ENCODE results near the gene HS6ST3. TPM values are rescaled to one million over a fixed set of nuclear protein-coding genes. Genes with fewer than 3 reads are reported as not detected.
"Not testable (repeated sequence)": the region's sequence is repeated elsewhere in the genome, so short reads cannot be mapped to it uniquely, and the experiment has no call there.

Gene HS6ST3
- total RNA-seq, 1 donor from 2014 or later: not detected

DNA sequence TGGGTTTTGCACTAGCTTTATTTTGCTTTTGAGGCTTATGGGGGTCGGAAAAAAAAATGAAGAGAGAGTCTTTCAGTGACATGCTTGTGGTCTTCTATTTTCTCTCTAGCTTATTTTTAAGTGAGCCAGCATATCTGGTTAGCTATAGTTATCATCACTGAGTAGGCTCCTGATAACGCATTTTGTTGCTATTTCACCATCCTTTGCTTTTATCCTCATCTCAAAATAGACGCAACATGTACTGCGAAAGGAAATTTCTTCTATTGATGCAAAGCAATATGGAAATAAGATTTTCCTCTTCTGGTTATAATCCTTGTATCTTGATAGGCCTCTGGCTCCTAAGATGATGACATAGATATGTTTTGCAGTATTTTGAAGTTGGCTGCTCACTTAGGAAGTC, 630.5 kb downstream of the HS6ST3 start:
- DNase-seq (ENCODE audit: low read depth in 2 of 2): no peak

DNA sequence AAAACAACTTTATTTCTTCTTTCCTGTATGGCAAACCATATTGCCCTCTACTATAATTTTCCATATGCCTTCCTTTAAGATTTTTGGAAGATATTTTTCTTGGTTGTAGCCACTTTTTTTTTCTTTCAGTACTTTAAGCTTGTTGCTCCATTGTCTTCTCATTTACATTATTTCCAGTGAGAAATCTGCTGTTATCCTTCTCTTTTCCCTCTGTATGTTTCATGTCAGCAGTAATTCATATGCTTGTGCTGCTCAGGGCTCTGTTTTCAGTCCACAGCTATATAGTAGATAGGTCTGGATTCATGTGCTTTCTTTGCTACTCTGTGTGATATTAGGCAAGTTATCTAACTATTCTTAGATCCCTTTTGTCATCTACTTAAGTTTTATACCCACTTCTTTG, 636.7 kb downstream of the HS6ST3 start:
- DNase-seq (ENCODE audit: low read depth in 2 of 2): no peak

DNA sequence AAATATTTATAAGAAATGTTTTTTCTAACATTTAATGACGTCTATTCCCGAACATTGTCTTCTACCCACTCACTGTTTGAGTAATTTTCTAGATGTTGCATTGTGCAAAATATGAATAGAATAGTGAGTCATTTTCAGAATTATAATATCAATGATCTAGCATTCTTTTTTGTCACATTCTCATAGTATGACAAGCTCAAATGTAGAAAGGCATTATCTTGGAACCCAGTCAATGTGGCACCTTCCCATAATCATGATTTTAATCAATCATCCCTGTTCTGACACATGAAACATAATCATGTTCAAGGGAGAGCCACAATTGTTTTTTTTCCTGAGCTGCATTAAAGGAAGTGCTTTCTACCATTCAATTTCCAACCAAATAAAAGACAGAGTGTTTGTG, 638.6 kb downstream of the HS6ST3 start:
- peak in 1 of 2 donors; percentile 4 for DNase-seq (ENCODE audit: low read depth in 2 of 2)

DNA sequence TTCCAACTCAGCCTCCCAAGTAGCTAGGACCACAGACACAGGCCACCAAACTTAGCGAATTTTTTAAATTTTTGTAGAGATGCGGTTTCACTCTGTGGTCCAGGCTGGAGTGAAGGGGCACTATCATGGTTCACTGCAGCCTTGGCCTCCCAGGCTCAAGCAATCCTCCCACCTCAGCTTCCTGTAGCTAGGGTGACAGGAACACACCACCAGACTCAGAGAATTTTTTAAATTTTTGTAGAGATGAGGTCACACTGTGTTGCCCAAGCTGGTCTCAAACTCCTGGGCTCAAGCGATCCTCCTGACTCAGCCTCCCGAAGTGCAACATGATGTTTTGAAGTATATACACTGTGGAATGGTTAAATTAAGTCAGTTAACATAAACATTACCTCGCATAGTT, 640.8 kb downstream of the HS6ST3 start:
- DNase-seq (ENCODE audit: low read depth in 2 of 2): no peak

DNA sequence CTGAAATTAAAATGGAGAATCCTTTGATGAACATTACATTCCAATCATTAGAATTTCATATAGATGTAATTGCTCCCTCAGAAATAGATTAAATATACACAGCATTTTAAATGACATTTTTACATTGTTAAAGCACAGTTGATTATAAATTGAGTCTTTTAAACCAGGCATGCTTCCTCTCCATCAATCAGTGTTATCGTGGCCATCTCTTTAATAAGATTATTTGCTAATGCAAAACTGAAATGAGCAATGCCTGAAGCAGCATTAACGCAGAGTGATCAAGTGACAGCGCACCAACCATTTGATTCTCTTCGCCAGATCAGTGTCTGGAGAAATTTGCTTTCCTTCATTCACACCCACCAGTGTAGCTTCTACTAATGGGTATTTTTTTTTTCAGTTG, 644.6 kb downstream of the HS6ST3 start:
- DNase-seq (ENCODE audit: low read depth in 2 of 2): no peak

DNA sequence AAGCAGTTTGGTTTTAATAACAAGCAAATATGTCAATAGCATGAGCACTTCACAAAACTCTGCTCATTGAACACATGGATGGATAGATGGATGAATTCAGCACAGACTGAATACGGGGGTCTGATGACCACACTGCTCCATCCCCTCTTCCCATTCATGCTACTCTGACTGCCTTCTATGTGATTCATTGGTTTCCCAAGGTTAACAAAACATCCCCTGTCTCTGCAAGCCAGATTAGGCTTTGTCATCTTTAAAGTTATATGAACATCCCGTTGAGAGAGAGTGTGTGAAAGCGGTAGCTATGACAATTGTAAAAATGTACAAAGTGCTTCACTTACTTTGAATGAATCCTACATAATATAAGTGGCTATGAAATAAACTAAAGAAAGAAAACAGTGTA, 651.9 kb downstream of the HS6ST3 start:
- no peak for DNase-seq (ENCODE audit: low read depth in 2 of 2)

DNA sequence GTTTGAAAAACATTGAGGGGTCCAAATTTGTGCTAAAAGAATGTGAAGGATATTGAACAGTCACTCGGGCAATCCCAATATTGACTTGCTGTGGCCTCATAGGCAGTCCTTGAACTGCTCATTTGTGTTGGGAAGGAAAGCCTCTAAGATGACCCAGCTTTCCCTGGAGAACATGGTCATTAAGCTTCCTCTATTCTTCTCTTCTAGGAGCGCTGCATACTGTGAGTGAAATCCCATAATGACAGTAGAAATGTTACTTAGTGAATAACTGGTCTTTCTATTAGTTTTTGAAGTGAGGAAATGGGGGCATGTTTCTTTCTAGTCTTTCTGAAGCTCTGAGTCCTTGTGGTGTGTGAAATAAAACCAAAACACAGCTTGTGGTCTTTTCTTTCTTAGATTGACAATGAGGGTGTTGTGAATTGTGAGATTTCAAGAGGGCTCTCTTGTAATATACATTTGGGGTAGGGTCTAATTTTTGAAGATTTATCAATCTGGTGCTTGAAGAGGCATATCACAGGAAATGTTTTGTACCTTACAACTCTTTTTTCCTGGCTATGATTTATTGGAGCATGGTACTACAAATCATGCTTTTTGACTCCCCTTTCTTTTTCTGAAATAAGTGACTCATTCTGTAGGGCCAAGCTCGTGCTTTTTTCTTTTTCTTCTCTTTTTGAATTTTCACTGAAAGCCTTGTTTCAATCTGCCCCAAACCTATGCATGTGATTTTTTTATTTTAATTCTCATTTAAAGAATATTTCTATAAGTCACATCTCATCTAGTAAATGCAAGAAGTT, 653.6 kb downstream of the HS6ST3 start:
- no peak for DNase-seq (ENCODE audit: low read depth in 2 of 2)

DNA sequence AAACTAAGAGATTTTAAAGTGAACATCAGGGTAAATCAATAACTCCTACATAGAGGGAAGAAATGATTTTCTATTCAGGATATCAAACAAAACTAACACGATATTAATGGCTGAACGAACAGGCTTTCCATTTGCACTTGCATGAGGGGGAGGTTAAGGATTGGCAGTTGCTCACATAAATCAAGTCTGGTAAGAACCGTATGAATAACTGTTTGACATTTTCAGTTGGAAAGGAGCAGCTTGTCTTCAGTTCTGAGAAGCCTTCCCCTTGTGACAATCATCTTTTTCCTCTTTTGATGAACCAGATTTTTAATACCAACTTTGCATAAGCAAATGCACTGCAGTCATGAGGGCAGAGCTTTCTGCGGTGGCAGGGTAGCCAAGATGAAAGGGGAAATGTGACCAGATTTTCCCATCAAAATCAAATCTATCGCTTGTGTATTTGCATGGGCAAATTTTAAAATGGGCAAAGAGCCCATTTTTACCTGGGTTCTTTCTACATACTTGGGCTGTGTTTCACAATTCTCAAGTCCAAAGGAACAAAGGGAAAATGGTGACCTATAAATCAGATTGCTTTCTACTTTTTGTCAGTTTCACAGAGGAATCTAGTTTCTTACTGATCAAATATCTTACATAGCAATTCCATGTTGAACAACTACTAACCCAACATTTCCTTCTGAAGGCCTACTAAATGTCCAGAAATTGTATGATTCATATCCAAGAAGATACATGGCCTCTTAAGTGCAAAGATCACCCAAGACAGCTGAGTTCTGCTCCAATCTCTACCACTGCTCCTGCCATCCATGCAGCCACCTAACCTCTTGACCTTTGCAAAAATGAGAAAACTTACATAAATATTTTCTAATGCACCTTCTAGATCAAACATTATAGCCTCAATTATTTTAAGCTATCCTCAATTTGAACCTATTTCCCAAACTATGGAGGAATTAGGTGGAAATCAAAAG, 654.7 kb downstream of the HS6ST3 start:
- DNase-seq (ENCODE audit: low read depth in 2 of 2): no peak

DNA sequence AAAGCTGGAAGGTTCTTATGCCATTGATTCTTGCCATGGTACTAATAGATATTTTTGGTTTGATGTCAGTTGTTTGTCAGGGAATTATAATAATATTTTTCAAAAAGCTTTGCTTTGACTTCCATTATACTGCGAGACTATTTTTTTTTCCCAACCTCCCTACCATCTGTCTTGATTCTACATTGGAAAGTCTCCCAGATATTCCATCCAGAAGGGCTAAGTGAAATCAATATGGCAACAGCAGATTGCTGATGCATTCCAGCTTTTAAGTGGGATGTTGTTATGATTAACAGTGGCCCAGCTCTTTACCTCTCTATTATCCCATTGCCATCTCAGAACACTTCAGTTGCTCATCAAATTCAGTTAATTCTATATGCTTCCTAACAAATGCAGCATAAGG, 657.0 kb downstream of the HS6ST3 start:
- no peak for DNase-seq (ENCODE audit: low read depth in 2 of 2)

DNA sequence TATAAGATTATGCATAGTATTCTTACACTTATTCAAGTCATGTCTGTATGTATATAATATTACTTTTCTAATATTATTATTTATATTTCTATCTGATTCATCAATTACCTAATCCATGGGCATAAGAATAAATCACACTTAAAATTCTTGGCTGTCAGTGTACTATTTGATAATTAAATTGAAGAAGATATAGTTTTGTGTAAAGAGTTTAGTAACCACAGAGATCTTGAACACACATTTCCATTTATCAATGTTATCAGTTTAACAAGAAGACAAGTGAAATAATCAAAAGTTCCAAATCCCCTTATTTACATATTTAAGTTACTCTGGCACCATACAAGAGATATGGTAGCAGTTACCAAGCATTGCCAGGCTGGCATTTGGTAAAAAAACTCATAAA, 659.9 kb downstream of the HS6ST3 start:
- no peak for DNase-seq (ENCODE audit: low read depth in 2 of 2)

DNA sequence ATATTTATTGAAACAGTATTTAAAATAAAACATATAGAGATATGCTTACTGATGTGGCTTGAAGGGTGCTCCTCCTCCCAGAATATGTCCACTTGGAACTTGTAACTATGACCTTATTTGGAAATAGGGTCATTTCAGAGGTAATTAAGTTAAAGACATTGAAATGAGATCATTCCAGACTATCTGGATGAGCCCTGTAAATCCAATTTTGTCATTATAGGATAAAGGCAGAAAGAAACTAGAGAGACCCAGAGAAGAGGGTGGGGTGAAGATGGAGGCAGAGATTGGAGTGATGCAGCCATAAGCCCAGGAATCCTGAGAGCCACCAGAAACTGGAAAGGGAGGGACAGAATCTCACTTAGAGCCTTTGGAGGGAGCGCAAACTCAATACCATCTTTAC, 661.2 kb downstream of the HS6ST3 start:
- no peak for DNase-seq (ENCODE audit: low read depth in 2 of 2)

DNA sequence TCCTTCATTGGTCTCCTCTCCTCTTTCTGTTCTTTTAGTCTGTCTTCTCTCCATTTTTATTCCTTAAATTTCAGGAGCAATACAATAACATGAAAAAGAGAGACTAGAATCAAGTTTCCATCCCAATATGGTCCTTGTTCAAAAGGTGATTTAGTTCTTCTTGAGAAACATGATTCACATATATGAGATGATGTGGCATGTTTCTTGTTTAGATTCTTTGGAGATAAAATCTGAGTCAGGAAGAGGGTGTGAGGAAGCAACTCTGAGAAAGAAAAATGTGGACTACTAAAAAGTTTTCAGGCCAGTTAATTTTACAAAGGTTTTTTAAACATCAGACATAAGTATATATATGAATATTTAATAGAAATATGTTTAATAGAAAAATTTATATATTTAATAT, 673.0 kb downstream of the HS6ST3 start:
- DNase-seq (ENCODE audit: low read depth in 2 of 2): peak in 1 of 2 donors; percentile 4

DNA sequence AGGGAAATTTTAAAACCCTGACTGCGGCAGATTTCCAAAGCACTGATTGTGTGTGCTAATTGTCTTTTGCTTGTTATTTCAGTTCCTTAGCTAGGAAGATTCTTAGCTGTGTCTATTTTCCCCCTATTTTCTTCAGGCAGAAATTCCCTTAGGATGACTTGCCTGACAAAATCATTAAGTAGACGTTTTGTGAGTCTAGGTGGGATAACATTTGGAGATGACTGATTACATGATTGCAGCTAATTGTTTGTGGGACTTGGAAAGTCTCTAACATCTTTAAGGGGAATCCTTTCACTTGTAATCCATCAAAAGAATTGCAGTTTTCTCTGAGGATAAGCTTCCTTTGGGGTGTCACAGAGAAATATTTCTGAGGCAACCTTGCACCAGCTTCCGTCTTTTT, 676.4 kb downstream of the HS6ST3 start:
- no peak for DNase-seq (ENCODE audit: low read depth in 2 of 2)

DNA sequence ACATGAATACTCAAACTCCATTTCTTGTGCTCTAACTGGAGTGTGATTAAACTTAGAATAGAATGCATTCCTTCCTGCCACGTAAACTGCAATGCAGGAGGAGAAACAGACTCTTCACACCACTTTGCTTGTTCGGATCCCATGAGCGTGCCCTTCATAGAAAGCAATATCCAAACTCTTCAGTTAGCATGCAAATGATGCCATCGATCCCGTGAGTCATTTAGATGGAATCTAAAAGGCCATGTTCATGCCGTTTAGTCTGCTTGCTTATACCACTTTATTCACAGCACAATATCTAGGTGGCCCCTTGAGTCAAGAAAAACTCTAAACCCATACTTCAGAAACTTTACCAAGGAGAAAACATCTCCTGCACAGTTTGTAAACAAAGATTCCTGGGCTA, 678.6 kb downstream of the HS6ST3 start:
- DNase-seq (ENCODE audit: low read depth in 2 of 2): no peak

DNA sequence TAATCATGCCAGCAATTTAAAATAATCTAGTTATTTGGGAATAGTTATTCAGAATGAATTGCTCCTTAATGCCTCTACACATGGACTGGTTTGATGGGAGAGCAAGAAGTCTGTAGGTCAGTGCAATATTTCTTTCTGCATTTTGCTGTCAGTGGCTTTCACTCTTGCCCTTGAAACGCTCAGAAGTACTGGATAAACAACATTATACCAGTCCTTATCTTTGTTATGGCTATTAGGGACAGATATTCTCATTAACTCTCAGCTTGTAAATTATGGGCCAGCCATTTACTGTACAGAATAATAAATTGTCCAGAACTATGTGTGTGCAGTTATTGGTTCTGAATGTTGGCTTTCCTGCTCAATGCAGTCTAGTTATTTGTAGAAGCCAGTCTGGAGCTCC, 680.0 kb downstream of the HS6ST3 start:
- no peak for DNase-seq (ENCODE audit: low read depth in 2 of 2)

DNA sequence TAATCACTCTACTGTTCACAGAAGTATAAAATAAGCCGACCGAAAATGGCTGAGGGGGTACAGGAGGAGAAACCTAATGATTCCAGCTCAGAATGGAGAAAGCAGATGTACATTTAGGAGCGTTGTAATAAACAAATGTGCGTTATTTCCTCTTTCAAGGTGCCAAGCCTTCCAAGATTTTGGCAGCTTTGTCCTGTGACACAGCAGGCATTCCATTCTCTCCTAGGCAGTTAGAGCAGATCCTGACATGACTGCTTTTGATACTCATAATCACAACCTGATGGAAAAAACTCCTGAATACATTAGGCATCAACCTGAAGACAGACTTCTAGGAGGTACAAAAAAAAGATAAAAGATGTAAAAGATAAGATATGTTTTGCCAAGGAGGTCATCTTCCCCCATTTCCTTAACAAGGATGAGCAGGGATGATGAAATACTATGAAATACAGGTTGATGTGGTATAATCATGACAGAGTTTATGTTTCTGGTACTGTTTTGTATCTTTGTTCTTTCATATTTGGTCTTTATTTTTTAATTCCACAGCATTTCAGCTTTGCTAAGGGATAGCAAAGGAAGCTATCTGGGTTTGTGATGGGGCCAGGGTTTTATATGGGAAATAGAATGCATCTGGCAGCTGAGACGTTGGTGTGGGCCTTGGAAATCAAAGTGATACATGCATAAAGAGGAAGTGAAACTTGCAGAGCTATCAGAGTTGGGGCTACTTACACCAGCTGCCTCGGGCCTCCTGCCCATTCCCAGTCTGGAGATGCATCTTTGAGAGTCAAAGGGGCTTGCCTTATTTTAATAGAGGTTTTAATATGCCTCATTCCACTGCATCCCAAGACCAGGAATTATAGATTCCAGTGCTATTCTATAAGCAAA, 681.8 kb downstream of the HS6ST3 start:
- no peak for DNase-seq (ENCODE audit: low read depth in 2 of 2)

DNA sequence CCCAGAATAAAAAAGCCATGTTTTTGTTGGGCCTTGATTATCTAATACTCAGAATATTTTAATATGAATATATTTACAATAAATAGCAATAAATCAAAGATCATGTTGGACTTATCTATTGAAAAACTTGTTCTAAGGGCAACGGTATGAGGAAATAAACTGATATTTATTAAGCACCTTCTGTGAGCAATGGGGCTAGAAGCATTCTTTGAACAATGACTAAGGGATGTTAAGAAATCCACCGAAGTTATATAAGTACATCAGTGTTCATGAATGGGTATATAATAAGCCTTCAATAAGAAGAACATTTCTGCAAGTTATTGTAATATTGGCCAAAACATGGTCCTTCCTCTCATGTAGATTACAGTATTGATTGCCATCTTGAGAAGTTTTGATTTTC, 682.5 kb downstream of the HS6ST3 start:
- no peak for DNase-seq (ENCODE audit: low read depth in 2 of 2)

DNA sequence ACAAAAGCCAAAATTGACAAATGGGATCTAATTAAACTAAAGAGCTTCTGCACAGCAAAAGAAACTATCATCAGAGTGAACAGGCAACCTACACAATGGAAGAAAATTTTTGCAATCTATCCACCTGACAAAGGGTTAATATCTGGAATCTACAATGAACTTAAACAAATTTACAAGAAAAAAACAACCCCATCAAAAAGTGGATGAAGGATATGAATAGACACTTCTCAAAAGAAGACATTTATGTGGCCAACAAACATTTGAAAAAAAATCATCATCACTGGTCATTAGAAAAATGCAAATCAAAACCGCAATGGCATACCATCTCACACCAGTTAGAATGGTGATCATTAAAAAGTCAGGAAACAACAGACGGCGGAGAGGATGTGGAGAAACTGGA, 688.4 kb downstream of the HS6ST3 start:
- DNase-seq (ENCODE audit: low read depth in 2 of 2): not testable (repeated sequence)

DNA sequence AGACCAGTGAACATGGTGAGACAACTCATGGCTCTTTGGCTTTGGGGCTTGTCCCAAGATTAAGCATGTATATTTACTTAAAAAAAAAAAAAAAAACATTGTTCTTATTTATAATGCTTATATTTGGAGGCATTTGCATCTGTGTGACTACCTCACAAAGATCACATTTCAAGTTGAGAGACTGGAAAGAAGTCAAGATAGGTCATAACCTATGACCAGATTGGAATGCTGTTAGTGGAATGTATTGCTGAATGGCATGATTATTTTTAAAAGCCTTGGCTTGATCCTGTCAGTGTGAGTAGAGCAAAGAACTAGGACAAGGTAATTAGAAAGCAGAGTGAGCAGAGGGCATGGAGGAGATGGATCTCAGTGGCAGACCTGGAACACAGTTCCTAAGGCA, 689.8 kb downstream of the HS6ST3 start:
- DNase-seq (ENCODE audit: low read depth in 2 of 2): no peak

DNA sequence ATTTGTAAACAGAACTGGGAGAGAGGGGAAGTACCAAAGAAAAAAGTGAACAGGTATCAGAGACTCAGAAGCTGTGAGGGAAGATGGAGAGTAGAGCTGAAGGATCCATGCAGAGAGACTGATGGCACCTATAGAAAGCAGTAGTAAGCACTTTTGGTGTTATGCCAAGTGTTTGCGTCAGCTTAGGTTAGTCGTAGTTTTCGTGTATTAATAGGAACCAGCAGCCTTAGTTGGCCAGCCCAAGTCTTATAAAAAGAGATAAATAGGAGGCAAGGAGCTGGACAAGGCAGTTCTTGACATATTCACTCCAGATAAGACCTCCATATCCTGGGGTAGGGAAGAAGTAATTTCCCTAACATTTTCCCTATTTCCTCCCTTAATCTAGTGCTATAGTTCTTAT, 690.2 kb downstream of the HS6ST3 start:
- DNase-seq (ENCODE audit: low read depth in 2 of 2): no peak

DNA sequence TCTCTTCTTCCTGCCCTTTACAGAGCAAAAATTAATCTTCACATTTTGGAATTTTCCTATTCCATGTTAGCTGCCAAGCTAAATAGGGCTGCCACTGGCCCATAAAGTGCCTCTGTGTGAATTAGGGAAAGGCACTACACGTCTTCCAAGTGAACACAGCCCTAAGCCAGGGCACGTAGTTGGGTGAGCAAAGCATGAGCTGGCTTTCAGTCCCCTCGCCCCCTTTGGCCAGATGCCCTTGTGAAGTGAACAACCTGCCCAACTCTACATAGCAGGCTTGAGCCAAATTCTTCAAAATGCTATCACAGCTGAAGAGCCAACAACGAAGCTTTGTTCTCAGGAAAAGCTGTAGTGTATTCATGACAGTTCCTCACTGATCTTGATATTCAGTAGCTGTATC, 691.2 kb downstream of the HS6ST3 start:
- DNase-seq (ENCODE audit: low read depth in 2 of 2): no peak

DNA sequence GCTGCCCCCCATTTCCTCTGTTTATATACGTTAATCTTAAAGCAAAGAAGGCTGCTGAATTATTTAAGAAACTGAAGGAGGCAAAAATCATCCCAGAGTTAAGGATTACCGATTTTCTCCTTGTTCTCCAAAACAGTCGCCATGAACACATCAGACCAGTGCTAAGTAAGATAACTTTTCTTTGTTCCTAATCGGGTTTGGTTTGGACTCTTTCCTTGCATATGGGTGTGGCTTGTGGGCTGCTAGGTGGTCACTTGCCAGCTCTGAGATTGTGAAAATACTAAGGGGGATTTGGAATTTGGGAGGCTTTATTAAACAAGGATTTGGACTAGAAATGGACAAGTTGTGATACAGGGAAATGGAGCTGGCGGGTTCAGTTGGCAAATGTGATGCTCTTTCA, 692.3 kb downstream of the HS6ST3 start:
- no peak for DNase-seq (ENCODE audit: low read depth in 2 of 2)

Measured in lung microvascular endothelial cell (primary cell).